GM18508 (cell line): ENCODE results near the gene YY1.

Experiments used
- ATAC-seq: cut with Tn5 transposase; IDR thresholded peaks from one replicate; pipeline ENCODE4 v1.9.1; 2021; ENCODE audit warnings: moderate number of reproducible peaks; ENCODE audit not compliant: insufficient read depth, unreplicated experiment

Gene YY1

DNA sequence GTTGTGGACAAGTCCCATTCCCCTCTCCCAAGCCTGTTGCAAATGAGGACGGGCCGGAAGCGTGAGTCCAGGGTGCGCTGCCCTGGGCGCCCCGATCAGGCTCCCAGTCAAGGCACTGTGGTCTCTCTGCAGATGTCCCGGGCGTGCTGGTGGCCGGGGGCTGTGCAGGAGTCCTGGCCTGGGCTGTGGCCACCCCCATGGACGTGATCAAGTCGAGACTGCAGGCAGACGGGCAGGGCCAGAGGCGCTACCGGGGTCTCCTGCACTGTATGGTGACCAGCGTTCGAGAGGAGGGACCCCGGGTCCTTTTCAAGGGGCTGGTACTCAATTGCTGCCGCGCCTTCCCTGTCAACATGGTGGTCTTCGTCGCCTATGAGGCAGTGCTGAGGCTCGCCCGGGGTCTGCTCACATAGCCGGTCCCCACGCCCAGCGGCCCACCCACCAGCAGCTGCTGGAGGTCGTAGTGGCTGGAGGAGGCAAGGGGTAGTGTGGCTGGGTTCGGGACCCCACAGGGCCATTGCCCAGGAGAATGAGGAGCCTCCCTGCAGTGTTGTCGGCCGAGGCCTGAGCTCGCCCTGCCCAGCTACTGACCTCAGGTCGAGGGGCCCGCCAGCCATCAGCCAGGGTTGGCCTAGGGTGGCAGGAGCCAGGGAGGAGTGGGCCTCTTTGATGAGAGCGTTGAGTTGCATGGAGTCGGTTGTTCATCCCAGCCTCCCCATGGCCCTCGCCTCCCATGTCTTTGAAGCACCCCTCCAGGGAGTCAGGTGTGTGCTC, 90.5 kb downstream of the YY1 start:
- ATAC-seq, result no peak

- ATAC-seq, result no peak
Measured at GRCh38 chr14:100330007-100330344, 91.0 kb downstream of the YY1 start.

DNA sequence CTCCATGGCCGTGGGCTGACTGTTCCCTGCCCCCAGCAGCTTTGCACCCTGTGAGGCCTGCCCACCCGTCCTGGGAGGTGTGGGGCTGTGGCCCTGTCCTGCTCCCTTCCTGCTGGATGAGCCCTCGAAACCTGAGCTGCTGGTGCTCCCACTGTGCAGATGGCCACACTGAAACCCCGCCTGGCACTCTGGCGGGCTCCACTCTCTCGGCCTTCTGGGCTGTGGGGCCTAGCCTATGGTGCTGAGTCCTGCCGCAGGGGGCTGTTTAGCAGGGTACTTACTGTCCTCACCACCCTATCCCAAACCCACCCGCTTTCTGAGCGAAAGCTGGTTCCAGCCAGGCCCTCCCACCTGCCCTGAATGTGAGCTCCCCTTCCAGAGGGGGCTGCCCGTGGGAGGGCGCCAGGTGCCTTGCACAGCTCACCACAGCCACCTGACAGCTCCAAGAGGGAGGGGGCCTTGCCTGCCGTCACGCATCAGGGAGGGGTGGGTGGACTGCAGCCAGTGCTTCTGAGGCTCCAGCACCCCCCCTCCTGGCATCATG, 91.5 kb downstream of the YY1 start:
- no peak for ATAC-seq

GRCh38 chr14:100332071-100332639, 93.2 kb downstream of the YY1 start:
- no peak for ATAC-seq
